HepG2 (cell line): Measurements from ENCODE around the gene CEP83. TPM values are rescaled to one million over a fixed set of nuclear protein-coding genes. Genes with fewer than 3 reads are reported as not detected.

Experiments used
- ATAC-seq: fragments of 200-7000 bp; cut with Tn5 transposase; 3 replicates; pipeline ENCODE4 v1.9.1; 2020; ENCODE audit warnings: mild to moderate bottlenecking, moderate library complexity
- BruUV-seq: library from RNA; stranded (reverse); fragments of 400-500 nt; replicated peaks from 2 replicates; lab custom pipeline; 2021; lab: Mats Ljungman, UMichigan
- CTCF ChIA-PET: fragments of 300-600 bp; formaldehyde crosslinking; extraction: SDS; loops from one replicate; lab custom pipeline; 2021; ENCODE audit warnings: low total read pairs, inconsistent platforms, low intra/inter-chr PET ratio; lab: Yijun Ruan, JAX
- POLR2A ChIA-PET: fragments of 350-600 bp; sonication (Branson Sonifier 250); formaldehyde crosslinking; loops from one replicate; lab custom pipeline; 2020; ENCODE audit warnings: antibody characterized with exemption, inconsistent platforms; lab: Yijun Ruan, JAX
- DNase-seq: peaks from one replicate; pipeline ENCODE4 v3.0.0-alpha.2; 2015; ENCODE audit warnings: low spot score
- FAIRE-seq: peaks from 3 replicates; lab custom pipeline; 2011; peaks lifted over from hg19 to GRCh38; lab: Jason Lieb, UNC
- H2AFZ ChIP-seq: one replicate; pipeline ENCODE4 v1.6.1; 2011; ENCODE audit warnings: low read length, inconsistent platforms
- H3K27ac ChIP-seq: fragments of 300-600 bp; 3 replicates; pipeline ENCODE4 v1.8.0; 2011; ENCODE audit warnings: mixed run types, mild to moderate bottlenecking, mixed read lengths, low read length, inconsistent platforms; ENCODE audit not compliant: insufficient read depth; ENCODE audit errors: extremely low read length
- H3K27me3 ChIP-seq, 2 experiments: fragments of 200-600 bp in 1 of 2; 2 replicates in 1 of 2; 3 replicates in 1 of 2; pipeline versions ENCODE4 v1.6.0 to v1.8.0; 2011; ENCODE audit warnings: low read length in 2 of 2, mild to moderate bottlenecking in 2 of 2, moderate library complexity in 2 of 2, inconsistent platforms in 1 of 2; ENCODE audit not compliant: insufficient read depth in 2 of 2, control insufficient read depth in 1 of 2
- H3K36me3 ChIP-seq, 2 experiments: fragments of 200-600 bp in 1 of 2; replicated peaks in 1 of 2; 2 replicates in 1 of 2; 3 replicates in 1 of 2; pipeline versions ENCODE4 v1.5.1 to v1.8.0; 2011; ENCODE audit warnings: low read length in 2 of 2, inconsistent platforms in 1 of 2; ENCODE audit not compliant: insufficient read depth in 2 of 2, control insufficient read depth in 1 of 2
- H3K4me1 ChIP-seq: 2 replicates; pipeline ENCODE4 v1.5.1; 2012; ENCODE audit warnings: low read length, inconsistent platforms; ENCODE audit not compliant: insufficient read depth
- H3K4me2 ChIP-seq: 2 replicates; pipeline ENCODE4 v1.6.0; 2011; ENCODE audit warnings: low read depth, low read length, inconsistent platforms
- H3K4me3 ChIP-seq, 3 experiments: fragments of 200-600 bp in 1 of 3; sonication (generic), shearing (Covaris generic) in 1 of 3; replicated peaks in 1 of 3; 2 replicates each; pipeline ENCODE4 v1.5.1; 2011 to 2016; ENCODE audit warnings: low read length in 3 of 3, inconsistent platforms in 2 of 3, low read depth in 2 of 3, mild to moderate bottlenecking in 2 of 3, control low read depth in 1 of 3, mixed read lengths in 1 of 3; ENCODE audit not compliant: insufficient read depth in 1 of 3
- H3K79me2 ChIP-seq: one replicate; pipeline ENCODE4 v1.6.1; 2011; ENCODE audit warnings: low read length, inconsistent platforms; ENCODE audit not compliant: insufficient read depth
- H3K9ac ChIP-seq: 2 replicates; pipeline ENCODE4 v1.6.0; 2011; ENCODE audit warnings: mild to moderate bottlenecking, low read depth, low read length, inconsistent platforms; ENCODE audit not compliant: insufficient read depth
- H3K9me3 ChIP-seq: 2 replicates; pipeline ENCODE4 v1.5.1; 2012; ENCODE audit warnings: mild to moderate bottlenecking, low read length
- H4K20me1 ChIP-seq: 2 replicates; pipeline ENCODE4 v1.6.0; 2011; ENCODE audit warnings: inconsistent platforms, mild to moderate bottlenecking, low read length, moderate library complexity; ENCODE audit not compliant: insufficient read depth
- PREB ChIP-seq: sonication (generic); formaldehyde crosslinking; IDR thresholded peaks from 2 replicates; pipeline ENCODE4 v1.4.0; 2020; ENCODE audit warnings: missing genetic modification reagents
- STAT6 ChIP-seq: sonication (generic); formaldehyde crosslinking; IDR thresholded peaks from 2 replicates; pipeline ENCODE4 v1.4.0; 2020; ENCODE audit warnings: missing genetic modification reagents, mild to moderate bottlenecking, borderline replicate concordance
- ZFP1 ChIP-seq: IDR thresholded peaks from 2 replicates; pipeline ENCODE4 v1.6.1; 2016
- ZFP90 ChIP-seq: sonication (generic); formaldehyde crosslinking; IDR thresholded peaks from 2 replicates; pipeline ENCODE4 v1.8.0; 2022; ENCODE audit warnings: missing genetic modification reagents, mild to moderate bottlenecking, inconsistent platforms, borderline replicate concordance
- ZNF121 ChIP-seq: sonication (generic); formaldehyde crosslinking; IDR thresholded peaks from 2 replicates; pipeline ENCODE4 v1.5.0; 2020; ENCODE audit warnings: mild to moderate bottlenecking, missing genetic modification reagents
- ZNF207 ChIP-seq: fragments of 450-650 bp; IDR thresholded peaks from 2 replicates; pipeline ENCODE4 v1.6.1; 2016; ENCODE audit warnings: antibody characterized with exemption, borderline replicate concordance
- ZNF574 ChIP-seq: sonication (generic); formaldehyde crosslinking; IDR thresholded peaks from 2 replicates; pipeline ENCODE4 v1.4.0; 2020; ENCODE audit warnings: missing genetic modification reagents
- WGBS: methylation state at CpG from one replicate; pipeline ENCODE4 v1.1.6; 2017; ENCODE audit warnings: low lambda C conversion rate; 5-methylcytosine and 5-hydroxymethylcytosine counted together
- in situ Hi-C: cut with HindIII; loops from 2 replicates; pipeline ENCODE4 v1.10.0; 2017; ENCODE audit warnings: low pct_unique_long_range_greater_than_20kb; ENCODE audit not compliant: extremely low pct_ligation_motif_present
- intact Hi-C: fragments of 100-400 bp; cut with micrococcal nuclease; formaldehyde crosslinking; loops from one replicate; pipeline ENCODE4 v1.10.0; 2022; ENCODE audit not compliant: unreplicated experiment
- polyA plus RNA-seq, 8 experiments: library from polyadenylated mRNA; depleted of rRNA in 3 of 8; stranded (reverse) in 7 of 8; unstranded in 1 of 8; fragments of >200 nt; fragmentation: Illumina TruSeq in 4 of 8; extraction: Trizol in 4 of 8; gene quantifications; 2 replicates each; pipeline versions ENCODE4 v1.2.1 to v1.2.3, GENCODE V29; 2011 to 2016; ENCODE audit warnings: low read depth in 4 of 8, missing spikeins in 1 of 8, mixed read lengths in 1 of 8; ENCODE audit not compliant: insufficient read depth in 1 of 8
- total RNA-seq, 5 experiments: library from RNA; depleted of rRNA; stranded (reverse); fragments of >200 nt; fragmentation: Illumina TruSeq; extraction: Trizol; gene quantifications; 2 replicates each; pipeline ENCODE4 v1.2.3, GENCODE V29; 2016; ENCODE audit warnings: low read depth in 1 of 5

CEP83 gene
- total and polyA plus RNA-seq, 2 of the 13 experiments (the other 11 are each of a cell fraction or from before 2014, with no cell fraction given), result 6.2 to 19.2 TPM

- TF ChIP-seq ZNF574 (CRISPR knock-in tag), result no peak
These were observed 99.9 kb downstream of the CEP83 start (continued) for GRCh38 chr12:94359761-94360160.

GRCh38 chr12:94353130-94353529 is 106.5 kb downstream of the CEP83 start:
- FAIRE-seq, result no peak
- no peak for ATAC-seq
- WGBS, result 100% methylated on average over 1 of the region's 1 CpG

More at GRCh38 chr12:94353130-94353529, 106.5 kb downstream of the CEP83 start:
- H2AFZ ChIP-seq, result no peak overlapping the region
- intact Hi-C loops, result no loop called here
- BruUV-seq, result no TSS peak
- TF ChIP-seq STAT6 (CRISPR knock-in tag) (no peak), ZNF121 (CRISPR knock-in tag) (no peak), PREB (no peak), ZFP90 (CRISPR knock-in tag) (no peak), ZFP1 (CRISPR knock-in tag) (peak; percentile 91; the same call in 1 of the 2 replicates), ZNF207 (no peak)
- TF ChIP-seq, all 625 proteins: peak for 1
- H3K4me1 ChIP-seq, result no peaks in the 10 kb centered on the region
- no peak overlapping the region for H3K9ac ChIP-seq
- CTCF ChIA-PET, result no interaction called here
- POLR2A ChIA-PET, result no interaction called here
- H3K4me2 ChIP-seq, result no peak overlapping the region
- H4K20me1 ChIP-seq, result no peaks in the 10 kb centered on the region
- H3K36me3 ChIP-seq, result peaks cover 4 to 7% of the 10 kb centered on the region in 2 experiments; a peak in 2 of 5 replicates
- no peak for DNase-seq
- in situ Hi-C loops, result no loop called here
- no peaks in the 10 kb centered on the region for H3K79me2 ChIP-seq
- no peak overlapping the region for H3K4me3 ChIP-seq
- H3K27me3 ChIP-seq, result no peaks in the 10 kb centered on the region
- H3K27ac ChIP-seq, result no peak overlapping the region
- H3K9me3 ChIP-seq, result peaks cover 35% of the 10 kb centered on the region
